K562 (cell line): ENCODE measurements around the gene MICAL1. TPM values are rescaled to one million over a fixed set of nuclear protein-coding genes. Genes with fewer than 3 reads are reported as not detected.

ENCODE experiments used
- BCLAF1 ChIP-seq, 2 experiments: fragments of 450-650 bp in 1 of 2; IDR thresholded peaks; 2 replicates each; pipeline ENCODE4 v1.6.1; 2011 to 2017; ENCODE audit warnings: low read depth in 2 of 2, antibody characterized with exemption in 1 of 2, borderline replicate concordance in 1 of 2, low read length in 1 of 2, mild to moderate bottlenecking in 1 of 2, mixed read lengths in 1 of 2; ENCODE audit not compliant: control insufficient read depth in 1 of 2
- CBX2 ChIP-seq: fragments of 200-600 bp; sonication (generic); IDR thresholded peaks from one replicate; pipeline ENCODE4 v1.6.1; 2012; ENCODE audit warnings: mild to moderate bottlenecking, low read length, inconsistent platforms; ENCODE audit not compliant: insufficient read depth, poor library complexity, severe bottlenecking
- E4F1 ChIP-seq: fragments of 250-450 bp; sonication (Bioruptor Pico); IDR thresholded peaks from 2 replicates; pipeline ENCODE4 v1.5.0; 2021; ENCODE audit warnings: mild to moderate bottlenecking, borderline replicate concordance
- FOSL1 ChIP-seq: fragments of 200-800 bp; sonication (Bioruptor generic); conservative IDR thresholded peaks from 2 replicates; pipeline ENCODE4 v1.6.1; 2016; ENCODE audit warnings: missing genetic modification characterization, missing compliant biosample characterization
- MLX ChIP-seq, 2 experiments: fragments of 450-650 bp in 1 of 2; sonication (generic) in 1 of 2; formaldehyde crosslinking; conservative IDR thresholded peaks; 2 replicates each; pipeline versions ENCODE4 v1.4.0 to v1.8.1; 2020 to 2022; ENCODE audit warnings: mild to moderate bottlenecking in 1 of 2, missing genetic modification reagents in 1 of 2
- SMARCC2 ChIP-seq: fragments of 450-650 bp; IDR thresholded peaks from 2 replicates; pipeline ENCODE4 v1.6.1; 2017; ENCODE audit warnings: antibody characterized with exemption, moderate library complexity, mild to moderate bottlenecking, low read depth
- ZFX ChIP-seq: sonication (generic); formaldehyde crosslinking; IDR thresholded peaks from 2 replicates; pipeline ENCODE4 v1.8.0; 2022; ENCODE audit warnings: mild to moderate bottlenecking, missing genetic modification reagents, moderate library complexity
- polyA plus RNA-seq, 8 experiments: library from polyadenylated mRNA; depleted of rRNA in 4 of 8; stranded (reverse) in 5 of 8; unstranded in 3 of 8; fragments of >200 nt; fragmentation: Nextera tagmentation in 2 of 8; fragmentation: Illumina TruSeq in 1 of 8; extraction: Ambion mirVana in 2 of 8; extraction: Trizol in 1 of 8; gene quantifications; 2 replicates each; pipeline versions ENCODE4 v1.2.1 to v1.2.3, GENCODE V29; 2011 to 2014; ENCODE audit warnings: inconsistent platforms in 1 of 8, missing spikeins in 1 of 8
- total RNA-seq, 7 experiments: library from RNA; depleted of rRNA in 6 of 7; stranded (reverse); fragments of >200 nt in 6 of 7; fragmentation: Illumina TruSeq in 2 of 7; extraction: Trizol in 2 of 7; gene quantifications; 2 replicates each; pipeline versions ENCODE4 v1.2.1 to v1.2.3, GENCODE V29; 2011 to 2021; ENCODE audit warnings: low replicate concordance in 1 of 7
- TF ChIP-seq, protein P1 (sequence below): fragments of 450-650 bp; IDR thresholded peaks from 2 replicates; pipeline ENCODE4 v1.6.1; 2017; ENCODE audit warnings: mild to moderate bottlenecking, moderate library complexity
- TF ChIP-seq, protein P2 (sequence below), 3 experiments: fragments of 200-800 bp in 1 of 3; sonication (Bioruptor generic) in 1 of 3; sonication (generic) in 1 of 3; formaldehyde crosslinking in 1 of 3; IDR thresholded peaks; 2 replicates each; pipeline versions ENCODE4 v1.6.1 to v1.8.0; 2016 to 2022; ENCODE audit warnings: mild to moderate bottlenecking in 2 of 3, missing compliant biosample characterization in 2 of 3, missing genetic modification characterization in 2 of 3, missing genetic modification reagents in 1 of 3
- TF ChIP-seq, protein P3 (sequence below): fragments of 250-450 bp; sonication (Bioruptor Pico); IDR thresholded peaks from 2 replicates; pipeline ENCODE4 v1.4.0; 2020; ENCODE audit warnings: mild to moderate bottlenecking, moderate library complexity

The MICAL1 gene
- total and polyA plus RNA-seq, 9 of the 15 experiments (the other 6 are each of a cell fraction or from before 2014, with no cell fraction given) = 0.07 to 15.2 (median 7.0) TPM

GRCh38 chr6:109447878-109448555, 7.6 kb downstream of the MICAL1 start (continued):
- TF ChIP-seq BCLAF1 (IDR thresholded peaks at IDR 0.05; ENCODE audit: borderline replicate concordance in 1 of 2, control insufficient read depth in 1 of 2, low read depth in 2 of 2, low read length in 1 of 2) (no peak), SMARCC2 (no peak), E4F1 (CRISPR knock-in tag) (no peak), MLX (CRISPR knock-in tag; conservative IDR thresholded peaks at IDR 0.05) (no peak), CBX2 (no peak), FOSL1 (tag) (no peak), ZFX (CRISPR knock-in tag) (no peak)
- TF ChIP-seq, protein P1, sequence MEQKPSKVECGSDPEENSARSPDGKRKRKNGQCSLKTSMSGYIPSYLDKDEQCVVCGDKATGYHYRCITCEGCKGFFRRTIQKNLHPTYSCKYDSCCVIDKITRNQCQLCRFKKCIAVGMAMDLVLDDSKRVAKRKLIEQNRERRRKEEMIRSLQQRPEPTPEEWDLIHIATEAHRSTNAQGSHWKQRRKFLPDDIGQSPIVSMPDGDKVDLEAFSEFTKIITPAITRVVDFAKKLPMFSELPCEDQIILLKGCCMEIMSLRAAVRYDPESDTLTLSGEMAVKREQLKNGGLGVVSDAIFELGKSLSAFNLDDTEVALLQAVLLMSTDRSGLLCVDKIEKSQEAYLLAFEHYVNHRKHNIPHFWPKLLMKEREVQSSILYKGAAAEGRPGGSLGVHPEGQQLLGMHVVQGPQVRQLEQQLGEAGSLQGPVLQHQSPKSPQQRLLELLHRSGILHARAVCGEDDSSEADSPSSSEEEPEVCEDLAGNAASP = no peak
- TF ChIP-seq, protein P2, sequence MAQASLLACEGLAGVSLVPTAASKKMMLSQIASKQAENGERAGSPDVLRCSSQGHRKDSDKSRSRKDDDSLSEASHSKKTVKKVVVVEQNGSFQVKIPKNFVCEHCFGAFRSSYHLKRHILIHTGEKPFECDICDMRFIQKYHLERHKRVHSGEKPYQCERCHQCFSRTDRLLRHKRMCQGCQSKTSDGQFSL (CRISPR knock-in tag; IDR thresholded peaks at IDR 0.05) = peak; percentile 66; the same call in 1 of the 2 replicates
- TF ChIP-seq, protein P2 (tag; IDR thresholded peaks at IDR 0.05) = no peak
- TF ChIP-seq, protein P3, sequence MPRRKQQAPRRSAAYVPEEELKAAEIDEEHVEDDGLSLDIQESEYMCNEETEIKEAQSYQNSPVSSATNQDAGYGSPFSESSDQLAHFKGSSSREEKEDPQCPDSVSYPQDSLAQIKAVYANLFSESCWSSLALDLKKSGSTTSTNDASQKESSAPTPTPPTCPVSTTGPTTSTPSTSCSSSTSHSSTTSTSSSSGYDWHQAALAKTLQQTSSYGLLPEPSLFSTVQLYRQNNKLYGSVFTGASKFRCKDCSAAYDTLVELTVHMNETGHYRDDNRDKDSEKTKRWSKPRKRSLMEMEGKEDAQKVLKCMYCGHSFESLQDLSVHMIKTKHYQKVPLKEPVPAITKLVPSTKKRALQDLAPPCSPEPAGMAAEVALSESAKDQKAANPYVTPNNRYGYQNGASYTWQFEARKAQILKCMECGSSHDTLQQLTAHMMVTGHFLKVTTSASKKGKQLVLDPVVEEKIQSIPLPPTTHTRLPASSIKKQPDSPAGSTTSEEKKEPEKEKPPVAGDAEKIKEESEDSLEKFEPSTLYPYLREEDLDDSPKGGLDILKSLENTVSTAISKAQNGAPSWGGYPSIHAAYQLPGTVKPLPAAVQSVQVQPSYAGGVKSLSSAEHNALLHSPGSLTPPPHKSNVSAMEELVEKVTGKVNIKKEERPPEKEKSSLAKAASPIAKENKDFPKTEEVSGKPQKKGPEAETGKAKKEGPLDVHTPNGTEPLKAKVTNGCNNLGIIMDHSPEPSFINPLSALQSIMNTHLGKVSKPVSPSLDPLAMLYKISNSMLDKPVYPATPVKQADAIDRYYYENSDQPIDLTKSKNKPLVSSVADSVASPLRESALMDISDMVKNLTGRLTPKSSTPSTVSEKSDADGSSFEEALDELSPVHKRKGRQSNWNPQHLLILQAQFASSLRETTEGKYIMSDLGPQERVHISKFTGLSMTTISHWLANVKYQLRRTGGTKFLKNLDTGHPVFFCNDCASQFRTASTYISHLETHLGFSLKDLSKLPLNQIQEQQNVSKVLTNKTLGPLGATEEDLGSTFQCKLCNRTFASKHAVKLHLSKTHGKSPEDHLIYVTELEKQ = no peak
- TF ChIP-seq, all 486 proteins: peak for 8
